Peyer's patch (tissue), 4 donors: ENCODE measurements around the gene EHBP1. TPM values are rescaled to one million over a fixed set of nuclear protein-coding genes. Genes with fewer than 3 reads are reported as not detected.

Experiments
- DNase-seq, 3 donors: peaks; one replicate each; pipeline ENCODE4 v3.0.0-alpha.2; 2017 to 2019
- H3K27ac ChIP-seq, 4 donors: fragments of 200-600 bp; sonication (generic); one replicate each; pipeline ENCODE4 v1.5.1; 2016 to 2019
- H3K27me3 ChIP-seq, 2 donors: fragments of 200-600 bp; sonication (generic); one replicate each; pipeline ENCODE4 v1.5.1; 2019
- H3K36me3 ChIP-seq, 3 donors: fragments of 200-600 bp; sonication (generic); one replicate each; pipeline ENCODE4 v1.5.1; 2016 to 2019
- H3K4me1 ChIP-seq, 4 donors: fragments of 200-600 bp; sonication (generic); one replicate each; pipeline ENCODE4 v1.5.1; 2016 to 2019
- H3K4me3 ChIP-seq, 4 donors: fragments of 200-600 bp; sonication (generic); 1 replicate in 3 of 4; 2 replicates in 1 of 4; pipeline ENCODE4 v1.5.1; 2016 to 2019; ENCODE audit warnings: mild to moderate bottlenecking in 1 of 4
- H3K9me3 ChIP-seq, 4 donors: fragments of 200-600 bp; sonication (generic); one replicate each; pipeline ENCODE4 v1.5.1; 2016 to 2019; ENCODE audit warnings: mild to moderate bottlenecking in 1 of 4
- CTCF ChIP-seq, 6 experiments: fragments of 450-650 bp in 4 of 6; fragments of 200-600 bp in 2 of 6; sonication (generic) in 1 of 6; IDR thresholded peaks; one replicate each; pipeline ENCODE4 v1.5.1; 2017 to 2019; ENCODE audit warnings: antibody characterized with exemption in 6 of 6, mild to moderate bottlenecking in 3 of 6, moderate library complexity in 1 of 6
- POLR2A ChIP-seq, 2 donors: fragments of 450-650 bp; IDR thresholded peaks; one replicate each; pipeline ENCODE4 v1.5.1; 2017; ENCODE audit warnings: antibody characterized with exemption in 2 of 2, mild to moderate bottlenecking in 2 of 2, moderate library complexity in 2 of 2
- total RNA-seq, 4 donors: library from RNA; depleted of rRNA; stranded (reverse); fragments of >200 nt; gene quantifications; one replicate each; pipeline ENCODE4 v1.1.0, GENCODE V29; 2016

Gene EHBP1
- total RNA-seq, 4 donors from 2014 or later: 27.1 to 190 (median 60.8) TPM

- Histone ChIP-seq H3K27me3 (no peaks in the 10 kb centered on the region), H3K27ac (no peak overlapping the region), H3K36me3 (peaks cover 0 to 34% (median 0%) of the 10 kb centered on the region in 3 donors), H3K4me3 (no peak overlapping the region), H3K9me3 (no peaks in the 10 kb centered on the region), H3K4me1 (no peaks in the 10 kb centered on the region)
- DNase-seq: no peak
- TF ChIP-seq CTCF (IDR thresholded peaks at IDR 0.05) (no peak), POLR2A (IDR thresholded peaks at IDR 0.05) (no peak)
Observed at GRCh38 chr2:62873603-62874002, 168.1 kb downstream of the EHBP1 start.

GRCh38 chr2:62874881-62875383 is 169.4 kb downstream of the EHBP1 start:
- TF ChIP-seq CTCF (IDR thresholded peaks at IDR 0.05): no peak
- TF ChIP-seq POLR2A (IDR thresholded peaks at IDR 0.05): no peak
- H3K9me3 ChIP-seq: no peaks in the 10 kb centered on the region
- peaks cover 0 to 34% (median 0%) of the 10 kb centered on the region in 3 donors for H3K36me3 ChIP-seq
- no peak overlapping the region for H3K4me3 ChIP-seq
- peak in 1 of 3 donors; percentile 15 for DNase-seq
- no peak overlapping the region for H3K27ac ChIP-seq
- no peaks in the 10 kb centered on the region for H3K27me3 ChIP-seq
- no peaks in the 10 kb centered on the region for H3K4me1 ChIP-seq

GRCh38 chr2:62881162-62881795 is 175.8 kb downstream of the EHBP1 start:
- Histone ChIP-seq H3K4me3 (no peak overlapping the region), H3K36me3 (peaks cover 0 to 11% (median 0%) of the 10 kb centered on the region in 3 donors), H3K9me3 (no peaks in the 10 kb centered on the region), H3K4me1 (no peaks in the 10 kb centered on the region), H3K27me3 (no peaks in the 10 kb centered on the region), H3K27ac (no peak overlapping the region)
- no peak for TF ChIP-seq CTCF (IDR thresholded peaks at IDR 0.05)
- TF ChIP-seq POLR2A (IDR thresholded peaks at IDR 0.05): no peak
- no peak for DNase-seq

GRCh38 chr2:62883629-62884028 is 178.1 kb downstream of the EHBP1 start:
- no peaks in the 10 kb centered on the region for H3K36me3 ChIP-seq
- no peaks in the 10 kb centered on the region for H3K27me3 ChIP-seq
- TF ChIP-seq POLR2A (IDR thresholded peaks at IDR 0.05) (no peak), CTCF (IDR thresholded peaks at IDR 0.05) (no peak)
- H3K4me1 ChIP-seq: no peaks in the 10 kb centered on the region
- H3K27ac ChIP-seq: no peak overlapping the region
- H3K9me3 ChIP-seq: no peaks in the 10 kb centered on the region
- no peak for DNase-seq
- H3K4me3 ChIP-seq: no peak overlapping the region

- Histone ChIP-seq H3K4me3 (no peak overlapping the region), H3K9me3 (no peaks in the 10 kb centered on the region), H3K4me1 (no peaks in the 10 kb centered on the region), H3K27me3 (no peaks in the 10 kb centered on the region), H3K36me3 (no peaks in the 10 kb centered on the region), H3K27ac (no peak overlapping the region)
- DNase-seq: no peak
- no peak for TF ChIP-seq CTCF (IDR thresholded peaks at IDR 0.05)
- TF ChIP-seq POLR2A (IDR thresholded peaks at IDR 0.05): no peak
Observed at GRCh38 chr2:62884086-62884485, 178.6 kb downstream of the EHBP1 start.
